Osteoblast (primary cell): ENCODE measurements around the gene ZNF124. TPM values are rescaled to one million over a fixed set of nuclear protein-coding genes. Genes with fewer than 3 reads are reported as not detected.

Experiments
- DNase-seq: peaks from one replicate; pipeline ENCODE4 v3.0.0; 2011; ENCODE audit warnings: low spot score, mixed read lengths; ENCODE audit not compliant: insufficient read length; ENCODE audit errors: missing footprints
- H2AFZ ChIP-seq: 2 replicates; pipeline ENCODE4 v1.6.0; 2011; ENCODE audit warnings: mild to moderate bottlenecking, low read length
- H3K27ac ChIP-seq: 2 replicates; pipeline ENCODE4 v1.5.1; 2011; ENCODE audit warnings: mild to moderate bottlenecking, low read depth, low read length, moderate library complexity
- H3K27me3 ChIP-seq: 2 replicates; pipeline ENCODE4 v1.6.0; 2012; ENCODE audit warnings: mild to moderate bottlenecking, control low read depth, inconsistent platforms, low read length, moderate library complexity; ENCODE audit not compliant: insufficient read depth
- H3K36me3 ChIP-seq: 2 replicates; pipeline ENCODE4 v1.5.1; 2011; ENCODE audit warnings: mild to moderate bottlenecking, low read length, control low read depth, moderate library complexity; ENCODE audit not compliant: insufficient read depth
- H3K4me1 ChIP-seq: 2 replicates; pipeline ENCODE4 v1.5.1; 2011; ENCODE audit warnings: mild to moderate bottlenecking, low read length, control low read depth, moderate library complexity; ENCODE audit not compliant: insufficient read depth
- H3K4me2 ChIP-seq: 2 replicates; pipeline ENCODE4 v1.6.0; 2011; ENCODE audit warnings: mild to moderate bottlenecking, low read length; ENCODE audit not compliant: insufficient read depth
- H3K4me3 ChIP-seq: fragments of 200-600 bp; sonication (generic); 3 replicates; pipeline ENCODE4 v1.5.1; 2012; ENCODE audit warnings: mild to moderate bottlenecking, low read length, inconsistent platforms; ENCODE audit not compliant: insufficient read depth
- H3K79me2 ChIP-seq: 2 replicates; pipeline ENCODE4 v1.6.0; 2012; ENCODE audit warnings: mild to moderate bottlenecking, low read length, control low read depth, inconsistent platforms; ENCODE audit not compliant: insufficient read depth
- H3K9me3 ChIP-seq: 2 replicates; pipeline ENCODE4 v1.5.1; 2011; ENCODE audit warnings: low read depth, low read length, control low read depth
- H4K20me1 ChIP-seq: 2 replicates; pipeline ENCODE4 v1.6.0; 2012; ENCODE audit warnings: mild to moderate bottlenecking, low read length, control low read depth; ENCODE audit not compliant: insufficient read depth
- total RNA-seq: library from RNA; depleted of rRNA; stranded (reverse); fragments of >200 nt; gene quantifications from 2 replicates; pipeline ENCODE4 v1.2.3, GENCODE V29; 2012
- TF ChIP-seq, protein P1 (sequence below): IDR thresholded peaks from 2 replicates; pipeline ENCODE4 v1.5.1; 2011; ENCODE audit warnings: mild to moderate bottlenecking, low read depth, low read length, moderate library complexity; ENCODE audit errors: extremely low read depth

ZNF124 gene
- total RNA-seq, 1 donor, result 36.9 TPM

DNA sequence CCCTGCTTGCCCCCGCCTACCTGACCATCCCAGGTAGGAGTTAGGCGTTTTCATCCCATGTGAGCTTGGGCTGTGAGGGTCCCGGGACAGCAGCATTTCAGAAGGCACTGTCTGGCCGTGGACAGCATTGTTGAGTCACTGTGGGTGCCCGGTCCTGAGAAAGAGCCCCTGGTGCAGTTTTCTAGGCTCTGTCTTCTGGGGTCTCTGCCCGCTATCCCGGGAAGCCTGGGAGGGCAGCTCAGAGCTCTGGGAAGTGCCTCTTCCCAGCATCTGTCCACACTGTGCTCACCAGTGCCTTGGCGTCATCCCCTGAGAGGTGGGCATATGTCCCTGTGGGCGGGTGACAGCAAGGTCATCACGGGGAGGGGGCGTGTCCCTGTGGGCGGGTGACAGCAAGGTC is 56.3 kb downstream of the ZNF124 start:
- TF ChIP-seq, protein P1, sequence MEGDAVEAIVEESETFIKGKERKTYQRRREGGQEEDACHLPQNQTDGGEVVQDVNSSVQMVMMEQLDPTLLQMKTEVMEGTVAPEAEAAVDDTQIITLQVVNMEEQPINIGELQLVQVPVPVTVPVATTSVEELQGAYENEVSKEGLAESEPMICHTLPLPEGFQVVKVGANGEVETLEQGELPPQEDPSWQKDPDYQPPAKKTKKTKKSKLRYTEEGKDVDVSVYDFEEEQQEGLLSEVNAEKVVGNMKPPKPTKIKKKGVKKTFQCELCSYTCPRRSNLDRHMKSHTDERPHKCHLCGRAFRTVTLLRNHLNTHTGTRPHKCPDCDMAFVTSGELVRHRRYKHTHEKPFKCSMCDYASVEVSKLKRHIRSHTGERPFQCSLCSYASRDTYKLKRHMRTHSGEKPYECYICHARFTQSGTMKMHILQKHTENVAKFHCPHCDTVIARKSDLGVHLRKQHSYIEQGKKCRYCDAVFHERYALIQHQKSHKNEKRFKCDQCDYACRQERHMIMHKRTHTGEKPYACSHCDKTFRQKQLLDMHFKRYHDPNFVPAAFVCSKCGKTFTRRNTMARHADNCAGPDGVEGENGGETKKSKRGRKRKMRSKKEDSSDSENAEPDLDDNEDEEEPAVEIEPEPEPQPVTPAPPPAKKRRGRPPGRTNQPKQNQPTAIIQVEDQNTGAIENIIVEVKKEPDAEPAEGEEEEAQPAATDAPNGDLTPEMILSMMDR, result no peak
- Histone ChIP-seq H3K27me3 (no peaks in the 10 kb centered on the region), H2AFZ (no peak overlapping the region), H3K27ac (no peak overlapping the region), H3K36me3 (no peaks in the 10 kb centered on the region), H3K4me2 (no peak overlapping the region), H3K4me3 (no peak overlapping the region), H3K79me2 (no peaks in the 10 kb centered on the region), H3K9me3 (no peaks in the 10 kb centered on the region), H3K4me1 (no peaks in the 10 kb centered on the region), H4K20me1 (no peaks in the 10 kb centered on the region)
- peak; percentile 85 for DNase-seq

DNA sequence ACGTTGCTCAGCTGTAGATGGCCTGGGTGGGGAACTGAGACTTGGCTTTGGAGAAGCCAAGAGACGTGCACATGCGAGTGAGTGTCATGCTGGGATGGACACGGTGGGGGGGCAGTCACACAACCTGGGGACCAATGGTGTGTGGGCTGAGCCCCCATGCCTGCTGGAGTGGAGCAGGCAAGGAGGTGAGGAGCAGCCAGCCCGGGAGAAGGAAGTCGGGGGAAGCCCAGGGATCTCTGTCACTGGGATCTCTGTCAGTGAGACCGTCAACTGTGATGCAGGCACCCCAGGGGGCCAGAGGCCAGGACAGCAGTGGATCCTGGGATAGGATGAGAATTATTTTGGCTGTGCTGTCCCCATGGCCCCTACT is 56.7 kb downstream of the ZNF124 start:
- no peaks in the 10 kb centered on the region for H3K36me3 ChIP-seq
- DNase-seq, result peak; percentile 76
- H3K79me2 ChIP-seq, result no peaks in the 10 kb centered on the region
- H3K4me2 ChIP-seq, result no peak overlapping the region
- no peaks in the 10 kb centered on the region for H3K27me3 ChIP-seq
- no peak overlapping the region for H3K27ac ChIP-seq
- no peaks in the 10 kb centered on the region for H3K4me1 ChIP-seq
- no peaks in the 10 kb centered on the region for H3K9me3 ChIP-seq
- no peaks in the 10 kb centered on the region for H4K20me1 ChIP-seq
- no peak overlapping the region for H2AFZ ChIP-seq
- TF ChIP-seq, protein P1, result no peak
- H3K4me3 ChIP-seq, result no peak overlapping the region

DNA sequence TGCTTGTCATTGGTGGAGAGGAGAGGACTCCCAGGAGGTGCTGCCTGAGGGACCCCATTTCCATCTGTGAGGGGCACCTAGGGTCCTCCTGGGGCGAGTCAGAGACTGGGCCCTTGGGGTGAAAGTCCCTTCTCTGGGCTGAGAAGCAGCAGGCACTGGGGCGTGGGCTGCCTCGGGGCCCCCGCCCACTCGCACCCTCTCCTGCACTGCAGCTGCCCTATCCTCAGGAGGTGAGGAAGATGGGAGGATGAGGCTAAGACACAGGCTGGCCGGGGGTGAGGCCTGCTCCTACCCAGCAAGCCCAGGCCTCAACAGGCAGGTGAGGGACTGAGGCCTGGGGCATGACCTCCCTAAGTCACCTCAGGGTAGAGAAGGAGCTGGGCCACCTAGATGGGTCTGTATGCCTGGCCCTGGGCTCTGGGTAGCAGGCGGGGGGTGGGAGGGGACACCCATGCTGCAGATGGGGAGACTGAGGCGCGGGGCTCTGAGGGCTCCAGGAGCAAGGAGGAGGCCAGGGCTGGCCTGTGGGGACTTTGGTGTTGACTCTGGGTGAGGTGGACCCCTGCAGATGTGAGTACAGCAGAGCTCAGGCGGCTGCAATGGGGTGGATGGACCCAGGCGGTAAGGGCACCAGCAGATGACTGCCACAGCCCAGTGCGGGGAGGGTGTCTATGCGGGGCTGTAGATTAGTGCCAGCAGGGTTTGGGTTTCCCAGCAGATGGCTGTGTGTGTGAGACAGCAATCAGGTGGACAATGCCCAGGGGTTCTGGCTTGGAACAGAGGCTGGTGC is 57.3 kb downstream of the ZNF124 start:
- TF ChIP-seq, protein P1, result no peak
- Histone ChIP-seq H3K4me2 (no peak overlapping the region), H2AFZ (no peak overlapping the region), H3K9me3 (no peaks in the 10 kb centered on the region), H3K4me1 (no peaks in the 10 kb centered on the region), H3K36me3 (no peaks in the 10 kb centered on the region), H3K27me3 (no peaks in the 10 kb centered on the region), H3K4me3 (no peak overlapping the region), H3K79me2 (no peaks in the 10 kb centered on the region), H3K27ac (no peak overlapping the region), H4K20me1 (no peaks in the 10 kb centered on the region)
- peak; percentile 65 for DNase-seq

DNA sequence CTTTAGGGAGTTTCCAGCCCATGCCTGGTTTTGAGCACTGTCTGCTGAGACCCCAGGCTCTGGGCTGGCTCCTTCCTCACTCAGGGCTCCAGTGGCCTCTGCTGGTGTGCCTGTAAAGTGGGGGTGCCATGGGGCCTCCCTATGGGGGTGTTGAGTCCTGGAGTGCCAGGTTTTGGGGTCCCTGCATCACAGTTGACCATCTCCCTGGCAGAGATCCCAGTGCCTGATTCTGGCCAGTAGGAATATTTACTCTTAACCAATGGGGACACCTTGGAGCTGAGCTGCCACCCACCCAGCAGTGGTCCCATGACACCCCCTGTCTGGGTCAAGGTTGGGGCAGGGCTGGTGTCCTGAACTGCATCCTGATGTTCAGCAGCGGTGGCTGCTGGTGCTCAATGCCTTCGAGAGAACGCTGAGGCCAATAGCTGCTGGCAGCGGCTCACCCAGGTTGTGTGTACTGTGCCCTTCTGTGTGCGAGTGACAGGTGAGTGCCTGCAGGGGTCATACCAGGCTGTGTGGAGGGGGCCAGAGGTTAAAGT is 58.0 kb downstream of the ZNF124 start:
- Histone ChIP-seq H3K4me2 (no peak overlapping the region), H3K79me2 (no peaks in the 10 kb centered on the region), H2AFZ (no peak overlapping the region), H4K20me1 (no peaks in the 10 kb centered on the region), H3K27ac (no peak overlapping the region), H3K4me1 (no peaks in the 10 kb centered on the region), H3K27me3 (no peaks in the 10 kb centered on the region), H3K9me3 (no peaks in the 10 kb centered on the region), H3K36me3 (no peaks in the 10 kb centered on the region), H3K4me3 (no peak overlapping the region)
- DNase-seq, result no peak
- TF ChIP-seq, protein P1, result no peak
